Dedifferentiated amniotic fluid mesenchymal stem cell (primary cell): ENCODE measurements around the gene NAT10.
"Not testable (repeated sequence)": the region's sequence is repeated elsewhere in the genome, so short reads cannot be mapped to it uniquely, and the experiment has no call there.

Experiments
- DNase-seq: peaks from one replicate; pipeline ENCODE4 v3.0.0-alpha.2; 2016; ENCODE audit errors: extremely low spot score

NAT10 gene

DNA sequence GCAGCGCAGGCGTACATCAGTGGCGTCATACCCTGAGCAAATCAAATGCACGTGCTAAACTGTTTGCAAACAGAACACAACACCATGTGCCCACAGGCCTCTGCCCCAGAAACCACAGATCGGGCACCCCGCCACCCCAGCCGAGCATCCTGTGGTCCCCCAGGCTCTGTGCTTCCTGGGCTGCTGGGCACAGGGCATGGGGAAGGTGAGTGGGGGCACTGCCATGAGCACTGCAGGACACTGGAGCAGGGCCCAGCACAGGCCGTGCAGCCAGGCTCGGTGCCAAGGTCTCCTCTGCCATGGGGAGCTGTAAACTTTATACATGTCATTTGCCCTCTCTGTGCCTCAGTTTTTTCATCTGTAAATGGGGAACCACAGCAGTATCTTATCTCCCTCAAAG lies 62.5 kb downstream of the NAT10 start:
- DNase-seq: no peak

DNA sequence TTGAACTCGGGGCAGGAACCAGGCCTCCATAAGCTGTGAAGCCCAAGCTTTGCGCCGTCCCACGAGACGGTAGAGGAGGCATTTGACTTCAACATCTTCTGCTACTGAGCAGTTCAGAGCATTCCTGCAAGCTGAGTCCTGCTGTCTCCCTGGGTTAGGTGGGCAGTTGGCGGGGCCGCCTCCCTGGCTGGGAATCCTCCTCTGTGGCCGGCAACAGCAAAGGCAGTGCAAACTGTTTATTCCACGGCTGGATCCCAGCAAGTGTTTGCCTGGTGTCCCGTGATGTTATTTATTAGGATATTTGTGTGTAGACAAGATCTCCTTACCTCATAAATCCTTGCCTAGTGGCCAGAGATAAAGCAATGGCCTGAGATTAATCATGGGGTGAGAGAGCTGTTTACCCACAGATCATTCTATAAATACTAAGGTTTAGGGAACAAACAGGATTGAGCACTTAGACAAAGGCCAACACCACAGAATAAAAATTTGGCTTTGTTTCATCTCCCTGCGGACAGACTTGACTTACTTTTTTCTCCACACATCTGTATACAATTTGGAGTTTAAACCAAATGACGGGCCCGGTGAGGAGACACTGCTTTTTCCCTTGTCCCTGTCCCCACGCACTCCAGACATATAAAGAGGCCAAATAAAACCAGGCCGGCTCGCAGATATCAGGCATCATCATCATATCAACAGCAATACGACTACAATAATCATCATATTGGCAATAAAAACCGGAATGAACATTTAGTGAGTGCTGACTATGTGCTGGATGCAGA lies 63.4 kb downstream of the NAT10 start:
- DNase-seq: no peak

DNA sequence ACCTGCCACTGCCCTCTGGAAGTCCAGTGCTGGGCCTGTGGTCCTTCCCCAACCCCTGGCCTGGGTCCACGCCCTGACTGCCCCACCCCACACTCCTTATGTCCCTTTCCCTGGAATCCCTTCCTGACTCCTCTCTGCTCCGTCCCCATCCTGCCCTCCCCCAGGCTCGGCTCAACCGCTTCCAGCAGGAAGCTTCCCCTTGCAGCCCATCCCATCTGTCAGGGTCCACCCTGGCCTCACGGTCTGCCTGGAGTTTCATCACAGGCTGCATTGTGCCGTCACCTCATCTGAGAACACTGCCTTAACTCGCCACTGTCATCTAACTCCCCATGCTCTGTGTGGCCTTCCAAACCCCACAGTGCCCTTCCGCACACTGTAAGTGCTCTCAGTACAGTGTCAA lies 64.3 kb downstream of the NAT10 start:
- no peak for DNase-seq

DNA sequence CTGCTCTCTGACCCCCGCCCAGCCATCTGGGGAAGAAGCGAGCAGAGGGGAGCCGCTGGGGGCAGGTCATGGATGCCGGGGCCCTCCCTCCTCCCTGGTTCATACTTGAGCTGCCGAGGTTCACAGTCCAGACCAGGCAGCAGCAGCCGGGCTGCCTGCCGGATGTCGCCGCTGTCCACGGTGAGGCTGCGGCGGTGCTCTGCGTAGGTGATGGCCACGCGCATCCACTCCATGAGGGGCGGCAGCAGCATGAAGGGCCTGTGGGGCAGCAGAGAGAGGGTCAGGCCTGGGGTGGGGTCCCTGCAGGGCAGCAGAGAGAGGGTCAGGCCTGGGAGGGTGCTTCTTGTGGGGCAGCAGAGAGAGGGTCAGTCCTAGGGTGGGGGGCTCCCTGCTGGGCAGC lies 67.6 kb downstream of the NAT10 start:
- no peak for DNase-seq

DNA sequence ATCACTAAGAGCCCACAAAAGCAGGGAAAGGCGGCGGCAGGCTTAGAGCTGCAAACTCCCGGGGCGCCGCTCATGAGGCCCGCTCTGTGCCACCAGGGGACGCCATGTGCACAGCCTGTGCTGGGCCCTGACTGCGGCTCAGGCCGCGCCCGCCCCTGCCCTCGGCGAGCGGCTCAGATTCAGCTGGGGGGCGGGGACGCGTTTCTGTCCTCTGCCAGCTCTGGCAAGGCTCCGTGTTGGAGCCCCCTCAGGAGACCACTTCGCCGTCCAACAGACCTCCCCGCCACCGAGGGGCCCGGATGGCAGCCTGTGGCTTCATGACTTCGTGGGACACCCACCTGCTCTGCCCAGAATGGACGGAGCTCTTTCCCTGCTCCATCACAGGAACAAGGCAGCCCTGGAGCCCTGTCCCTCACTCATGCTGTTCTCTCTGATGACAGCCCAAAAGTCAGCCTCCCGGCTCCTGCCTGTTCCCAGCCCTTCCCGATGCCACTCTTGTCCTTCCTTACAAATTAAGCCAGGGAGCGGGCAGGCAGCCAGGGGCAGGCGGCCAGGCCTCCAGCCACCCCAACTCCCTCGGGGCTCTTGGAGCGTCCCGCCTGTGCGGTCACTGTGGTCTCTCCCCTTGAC lies 69.1 kb downstream of the NAT10 start:
- peak; percentile 67 for DNase-seq

DNA sequence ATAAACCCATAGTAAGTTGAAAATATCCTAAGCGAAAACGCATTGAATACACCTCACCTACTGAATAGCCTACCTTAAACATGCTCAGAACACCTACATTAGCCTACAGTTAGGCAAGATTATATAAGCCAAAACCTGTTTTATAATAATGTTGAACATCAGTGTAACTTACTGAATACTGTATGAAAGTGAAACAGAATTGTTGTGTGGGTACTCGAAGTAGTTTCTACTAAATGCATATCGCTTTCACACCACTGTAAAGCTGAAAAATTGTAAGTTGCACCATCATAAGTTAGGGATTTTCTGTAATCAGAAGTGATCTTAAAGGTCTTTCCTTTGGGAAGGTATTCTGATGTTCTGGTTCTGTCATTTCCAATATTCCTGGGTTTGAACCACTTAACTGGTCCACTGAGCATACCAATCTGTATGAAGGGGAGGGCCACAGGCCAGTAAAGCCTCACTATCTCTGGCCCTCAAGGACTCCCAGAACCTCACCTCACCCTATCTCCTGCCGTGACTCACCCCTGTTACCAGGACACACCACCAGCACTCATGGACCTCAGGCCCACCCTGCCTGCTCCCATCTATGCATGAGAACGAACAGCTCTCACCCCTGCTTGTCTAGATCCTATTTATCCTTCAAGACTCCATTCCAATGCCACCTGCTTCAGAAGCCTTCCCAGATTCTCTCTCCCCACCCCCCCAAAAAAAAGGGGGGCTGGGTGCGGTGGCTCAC lies 70.0 kb downstream of the NAT10 start:
- no peak for DNase-seq

DNA sequence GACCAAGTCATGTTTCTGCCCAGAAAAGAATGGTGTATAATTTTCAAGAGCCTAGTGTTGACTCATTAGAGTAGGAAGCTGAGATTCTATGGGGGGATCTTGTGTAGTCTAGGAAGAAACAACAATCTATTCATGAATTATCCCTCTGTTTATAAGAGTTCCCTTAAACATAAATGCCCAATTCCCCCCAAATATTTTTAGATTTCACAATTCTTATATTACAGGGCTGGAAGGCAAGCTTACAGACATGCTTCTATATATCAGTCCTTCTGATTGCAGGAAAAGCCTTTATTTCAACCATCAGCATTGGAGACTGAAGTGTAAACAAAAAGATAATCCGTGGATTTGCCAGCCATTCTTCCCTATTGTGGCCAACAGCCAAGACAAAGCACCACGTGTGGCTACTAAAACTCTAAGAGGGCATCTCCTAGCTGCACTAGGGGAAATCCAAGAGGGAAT lies 71.4 kb downstream of the NAT10 start:
- no peak for DNase-seq

DNA sequence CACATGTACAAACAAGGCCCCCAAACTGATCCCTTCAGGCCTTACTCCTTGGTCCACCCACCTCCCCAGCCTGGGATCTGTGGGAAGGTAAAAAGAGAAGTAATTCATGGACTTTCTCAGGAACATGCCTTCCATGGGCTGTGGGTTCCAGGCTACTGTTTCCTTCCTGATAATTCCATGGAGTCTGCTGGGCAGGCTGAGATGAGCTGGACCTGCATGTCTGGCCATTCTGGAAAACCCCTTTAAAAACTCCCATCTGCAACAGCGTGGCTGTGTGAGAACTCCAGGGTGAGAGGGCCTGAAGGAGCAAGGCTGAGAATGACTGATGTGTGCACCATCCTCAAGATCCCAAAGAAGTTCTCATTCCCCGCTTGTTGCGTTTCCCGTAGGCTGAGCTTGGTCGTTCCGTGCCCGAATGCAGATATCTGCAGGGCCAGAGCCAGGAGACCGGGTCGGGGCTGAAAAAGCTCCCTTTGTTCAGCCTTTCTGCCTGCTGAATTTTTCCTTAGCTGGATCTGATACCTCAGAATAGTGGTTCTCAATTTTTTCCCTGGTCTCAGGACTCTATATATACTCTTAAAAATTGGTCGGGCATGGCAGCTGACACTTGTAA lies 72.9 kb downstream of the NAT10 start:
- no peak for DNase-seq

DNA sequence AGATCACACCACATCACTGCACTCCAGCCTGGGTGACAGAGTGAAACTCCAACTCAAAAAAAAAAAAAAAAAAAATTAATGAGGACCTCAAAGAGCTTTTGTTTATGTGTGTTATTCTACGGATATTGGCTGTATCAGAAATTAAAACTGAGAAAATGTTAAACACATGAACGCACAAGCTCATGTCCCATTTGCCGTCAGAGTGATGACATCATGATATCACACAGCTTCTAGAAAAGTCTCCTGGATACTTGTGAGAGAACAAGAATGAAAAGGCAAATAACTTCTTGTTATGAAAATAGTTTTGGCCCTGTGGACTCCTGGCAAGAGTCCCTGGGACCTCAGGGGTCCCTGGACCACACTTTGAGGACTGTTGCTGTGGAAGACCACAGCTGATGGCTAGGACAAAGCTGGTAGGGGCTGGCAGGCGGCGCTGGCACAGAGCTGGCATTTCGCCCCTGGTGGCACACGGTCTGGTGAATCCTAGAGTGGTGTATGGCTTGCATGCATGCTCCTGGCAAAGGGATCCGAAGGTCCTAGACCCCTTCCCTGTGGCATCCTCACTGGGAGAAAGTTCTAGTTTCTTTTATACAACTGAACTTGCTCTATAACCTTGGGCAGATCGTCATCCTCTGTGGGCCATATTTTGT lies 73.7 kb downstream of the NAT10 start:
- no peak for DNase-seq

DNA sequence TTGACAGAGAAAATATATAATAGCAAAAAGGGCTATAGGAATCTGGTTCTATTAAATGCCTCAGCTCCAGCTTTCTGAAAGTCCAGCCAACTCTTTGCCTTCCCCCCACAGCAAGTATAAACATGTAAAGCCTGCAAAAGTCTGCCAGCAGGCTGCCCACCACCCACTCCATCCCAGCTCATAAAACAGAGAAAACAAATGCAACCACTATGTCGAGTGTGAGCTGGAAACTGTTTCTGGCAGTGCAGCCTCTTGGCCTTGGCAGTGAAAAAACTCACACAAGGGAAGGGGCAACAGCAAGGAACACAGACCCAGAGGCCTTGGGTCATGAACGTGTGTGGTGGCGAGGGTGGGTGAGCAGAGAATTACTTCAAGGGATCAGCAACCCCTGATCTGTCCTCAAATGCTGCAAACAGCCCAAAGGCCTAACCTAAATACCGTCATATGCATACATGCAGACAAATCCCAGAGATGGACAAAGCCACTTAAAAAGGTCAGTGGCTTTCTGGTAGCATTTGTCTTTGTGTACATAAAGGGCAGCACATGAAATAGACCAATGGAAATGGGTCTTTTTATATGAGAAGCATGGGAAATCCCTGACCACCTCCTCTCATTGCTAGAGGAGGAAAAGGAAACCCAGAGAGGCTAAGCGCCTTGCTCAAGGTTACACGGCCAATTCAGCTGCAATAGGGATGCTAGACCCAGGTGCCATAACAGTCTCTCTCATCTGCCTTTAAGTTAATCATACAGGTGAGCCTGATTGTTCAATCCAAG lies 74.8 kb downstream of the NAT10 start:
- DNase-seq: no peak

DNA sequence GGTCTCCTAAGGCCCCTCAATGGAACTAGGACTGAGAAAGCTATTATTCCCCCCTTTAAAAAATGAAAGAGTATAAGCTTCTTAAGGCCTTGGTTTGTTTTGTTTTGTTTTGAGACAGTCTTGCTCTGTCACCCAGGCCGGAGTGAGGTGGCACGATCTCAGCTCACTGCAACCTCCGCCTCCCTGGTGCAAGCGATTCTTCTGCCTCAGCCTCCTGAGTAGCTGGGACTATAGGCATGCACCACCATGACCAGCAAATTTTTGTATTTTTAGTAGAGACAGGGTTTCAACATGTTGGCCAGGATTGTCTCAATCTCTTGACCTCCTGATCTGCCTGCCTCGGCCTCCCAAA lies 75.4 kb downstream of the NAT10 start:
- not testable (repeated sequence) for DNase-seq

DNA sequence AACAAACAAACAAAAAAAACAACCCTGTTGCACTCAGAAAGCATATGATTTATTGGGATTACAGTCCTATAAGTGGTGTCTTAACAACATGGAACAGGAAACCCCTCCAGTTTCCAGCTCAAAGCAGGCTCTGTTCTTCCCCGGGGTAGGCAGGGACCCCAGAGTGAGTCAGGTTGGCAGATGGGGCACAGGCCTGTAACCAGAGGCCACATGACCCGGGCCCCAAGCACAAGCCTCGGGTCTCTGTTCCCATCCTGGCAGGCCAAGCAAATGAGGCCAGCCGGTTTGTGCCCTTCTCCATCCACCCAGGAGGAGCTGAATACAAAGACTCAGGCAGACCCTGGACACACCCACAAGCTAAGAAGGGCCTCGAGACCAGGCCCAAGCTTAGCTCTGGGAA lies 75.8 kb downstream of the NAT10 start:
- no peak for DNase-seq

DNA sequence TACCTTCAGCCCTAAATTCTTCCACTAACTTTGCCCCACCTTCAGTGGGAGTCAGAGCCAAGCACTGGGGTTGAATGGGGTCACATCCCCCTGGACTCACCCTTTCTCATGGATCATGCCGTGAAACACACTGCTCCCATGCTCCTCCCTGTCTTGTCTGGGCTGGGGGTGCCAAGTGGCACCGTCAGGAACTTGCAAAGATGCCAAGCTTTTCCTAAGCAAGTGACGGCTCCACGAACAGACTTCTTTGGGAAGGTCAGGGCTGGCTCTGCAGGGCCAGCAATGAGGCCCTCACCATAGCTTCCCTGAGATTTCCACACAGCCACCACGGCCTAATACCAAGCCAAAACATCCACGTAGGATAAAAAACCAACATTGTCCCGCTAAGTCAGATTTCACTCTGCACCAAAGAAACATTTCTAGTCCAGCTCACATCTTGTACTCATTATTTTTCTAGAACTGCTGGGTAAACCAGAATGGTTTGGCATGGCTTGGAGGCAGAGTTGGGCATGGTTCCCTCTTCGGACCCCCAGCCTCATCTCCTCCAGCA lies 76.5 kb downstream of the NAT10 start:
- DNase-seq: no peak

DNA sequence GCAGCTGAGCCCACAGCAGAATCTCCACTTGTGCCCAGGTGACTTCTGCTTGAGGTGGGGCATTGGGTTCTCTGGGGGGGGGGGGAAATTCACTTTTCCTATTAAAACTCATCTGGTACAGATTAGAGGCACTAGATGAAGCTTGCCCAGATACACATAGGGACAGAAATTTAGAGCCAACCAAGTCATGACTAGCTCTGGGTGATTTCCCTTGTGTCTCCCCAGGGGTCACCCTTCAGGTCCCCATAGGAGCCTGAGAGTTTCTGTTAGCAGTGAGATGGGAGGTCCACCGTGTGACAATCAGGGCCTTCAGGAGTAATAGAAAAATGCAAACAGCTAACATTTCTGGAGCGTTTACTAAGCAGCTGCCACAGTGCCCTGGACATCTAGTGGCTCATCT lies 77.0 kb downstream of the NAT10 start:
- DNase-seq: no peak

DNA sequence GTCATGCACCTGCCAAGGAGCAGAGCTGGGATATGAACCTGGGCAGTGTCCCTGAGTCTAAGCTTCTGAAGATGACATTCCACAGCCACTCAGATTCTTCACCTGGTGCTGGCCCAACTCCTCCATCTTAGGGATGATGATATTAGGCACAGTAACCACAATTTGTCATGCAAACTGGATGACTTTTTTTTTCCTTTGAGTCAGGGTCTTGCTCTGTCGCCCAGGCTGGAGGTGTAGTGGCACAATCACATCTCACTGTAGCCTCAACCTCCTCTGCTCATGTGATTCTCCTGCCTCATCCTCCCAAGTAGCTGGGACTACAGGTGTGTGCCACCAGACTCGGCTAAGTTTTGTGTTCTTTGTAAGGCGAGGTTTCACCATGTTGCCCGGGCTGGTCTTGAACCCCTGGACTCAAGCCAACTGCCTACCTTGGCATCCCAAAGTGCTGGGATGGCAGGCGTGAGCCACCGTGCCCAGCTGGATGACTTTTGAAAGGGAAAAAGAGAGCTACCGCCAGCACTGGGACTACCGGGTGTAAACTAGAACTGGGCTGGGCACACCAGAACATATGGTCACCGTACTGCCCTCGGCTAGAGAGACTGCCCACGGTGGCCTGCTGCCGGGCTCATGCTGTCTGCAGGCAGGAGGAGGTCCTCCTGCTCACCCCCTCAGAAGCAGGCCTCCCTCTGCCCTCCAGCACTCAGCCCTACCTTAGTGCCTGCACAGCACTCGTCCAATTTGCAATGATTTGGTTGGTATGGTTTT lies 77.7 kb downstream of the NAT10 start:
- DNase-seq: no peak

DNA sequence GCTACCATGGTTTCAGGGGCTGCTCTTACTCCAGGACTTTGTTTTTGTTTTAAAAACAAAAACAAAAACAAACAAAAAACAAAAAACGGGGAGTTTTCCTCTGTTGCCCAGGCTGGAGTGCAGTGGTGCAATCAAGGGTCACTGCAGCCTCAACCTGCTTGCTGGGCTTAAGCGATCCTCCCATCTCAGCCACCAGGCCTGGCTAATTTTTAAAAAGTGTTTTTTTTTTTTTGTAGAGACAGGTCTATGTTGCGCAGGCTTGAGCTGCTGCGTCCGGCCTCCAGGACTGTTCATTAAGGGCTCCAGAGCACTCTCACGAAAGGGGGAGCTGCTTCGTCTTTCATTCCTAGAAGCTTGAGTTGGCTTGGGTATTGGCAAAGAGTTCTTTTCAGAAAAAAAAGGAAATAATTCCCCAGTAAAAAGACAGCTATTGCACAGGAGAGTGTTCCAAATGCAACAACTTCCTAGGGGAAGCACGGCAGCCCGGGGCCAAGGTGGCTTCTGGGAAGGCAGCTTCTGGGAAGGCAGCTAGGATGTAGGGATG lies 78.5 kb downstream of the NAT10 start:
- DNase-seq: no peak

DNA sequence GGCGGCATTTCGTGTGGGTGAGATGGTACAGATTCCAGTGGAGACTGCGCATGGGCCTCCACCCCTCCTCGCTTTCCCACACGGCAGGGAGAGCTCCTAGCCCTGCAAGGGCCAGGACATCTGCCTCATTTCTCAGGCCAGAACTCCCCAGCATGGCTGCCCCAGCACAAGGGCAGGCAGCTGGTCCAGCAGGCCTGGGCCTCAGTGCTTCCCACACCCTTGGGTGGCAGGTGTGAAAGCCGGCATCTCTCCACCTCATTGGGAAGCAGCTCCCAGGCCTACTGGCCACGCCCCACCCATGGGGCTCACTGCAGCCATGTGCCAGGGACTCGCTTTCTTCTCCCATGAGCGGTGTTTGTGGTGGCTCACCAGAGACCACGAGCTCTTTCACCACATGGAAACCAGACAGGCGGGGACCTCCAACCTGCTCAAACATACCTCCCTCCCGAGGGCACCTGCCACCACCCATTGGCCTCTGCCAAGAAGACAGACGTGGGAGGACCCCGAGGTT lies 79.1 kb downstream of the NAT10 start:
- DNase-seq: no peak

DNA sequence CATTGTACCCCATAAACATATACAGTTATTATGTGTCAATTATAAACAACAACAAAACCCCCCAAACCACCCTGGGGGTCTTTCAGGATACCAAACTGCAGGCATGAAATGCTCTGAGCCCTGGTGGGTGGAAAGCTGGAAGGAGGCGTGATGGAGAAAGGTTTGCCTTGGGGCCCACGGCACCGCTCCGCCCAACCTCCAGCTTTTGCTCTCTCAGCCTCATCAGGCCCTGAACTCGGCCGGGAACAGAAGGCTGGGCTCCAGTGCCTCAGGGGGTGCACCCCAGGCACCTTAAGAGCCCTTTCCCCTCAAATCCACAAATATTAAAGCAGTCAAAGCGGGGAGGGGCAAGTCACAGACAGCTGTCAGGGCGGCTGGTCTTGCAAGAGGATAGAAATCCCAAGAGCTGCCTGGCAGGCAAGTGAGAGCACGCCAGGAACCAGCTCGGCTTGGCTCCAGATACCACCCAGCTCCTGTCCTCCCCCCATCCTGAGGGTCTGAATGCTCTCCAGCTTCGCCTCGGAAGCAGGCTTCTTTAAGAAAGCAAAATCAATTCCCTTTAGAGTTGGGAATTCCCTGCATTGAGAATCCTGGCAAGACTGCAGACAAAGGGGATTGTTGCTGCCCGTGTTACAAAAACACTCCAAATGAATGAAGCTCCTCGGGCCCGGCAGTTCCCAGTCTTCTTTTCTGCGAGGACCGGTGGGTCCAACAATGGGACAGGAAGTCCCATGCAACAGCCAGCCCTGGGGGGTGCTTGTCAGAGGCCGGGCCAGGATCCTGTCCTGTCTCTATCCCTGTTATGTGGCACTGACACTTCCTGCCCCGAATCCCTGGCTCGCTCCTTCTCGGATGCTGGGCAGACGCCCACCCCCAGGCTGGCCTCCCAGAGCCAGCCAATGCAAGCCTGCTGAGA lies 80.8 kb downstream of the NAT10 start:
- no peak for DNase-seq

DNA sequence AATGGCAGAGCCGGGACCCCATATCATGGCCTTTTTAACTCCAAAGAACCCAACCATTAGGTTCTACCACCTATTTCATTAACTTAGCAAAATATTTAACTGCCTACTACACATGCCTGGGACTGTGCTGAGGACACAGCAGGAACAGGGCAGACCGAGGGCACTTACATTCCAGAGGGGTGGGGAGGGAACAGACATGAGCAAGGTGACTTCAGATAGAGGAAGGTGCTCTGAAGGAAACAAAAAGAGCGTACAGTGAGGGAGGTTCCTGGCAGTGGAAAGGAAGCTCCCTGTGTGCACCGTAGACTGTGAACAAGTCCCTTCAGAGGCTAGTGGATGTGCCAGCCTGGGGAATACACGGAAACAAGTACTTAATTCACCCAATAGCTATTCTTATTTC lies 82.8 kb downstream of the NAT10 start:
- DNase-seq: no peak
